Adrenal gland (tissue), 5 donors: ENCODE results near the gene TAAR6.

ENCODE experiments used
- CTCF ChIP-seq, 6 experiments: fragments of 450-650 bp in 4 of 6; fragments of 200-600 bp in 2 of 6; sonication (generic) in 1 of 6; IDR thresholded peaks; 1 replicate in 5 of 6; 2 replicates in 1 of 6; pipeline versions ENCODE4 v1.5.1 to v1.8.0; 2016 to 2021; ENCODE audit warnings: antibody characterized with exemption in 6 of 6, mild to moderate bottlenecking in 2 of 6, moderate library complexity in 1 of 6
- POLR2A ChIP-seq, 2 donors: fragments of 450-650 bp; IDR thresholded peaks; one replicate each; pipeline ENCODE4 v1.6.1; 2017; ENCODE audit warnings: antibody characterized with exemption in 2 of 2, mild to moderate bottlenecking in 2 of 2, moderate library complexity in 1 of 2
- donor health status: DM: no; HTN: no; CAD: no.

DNA sequence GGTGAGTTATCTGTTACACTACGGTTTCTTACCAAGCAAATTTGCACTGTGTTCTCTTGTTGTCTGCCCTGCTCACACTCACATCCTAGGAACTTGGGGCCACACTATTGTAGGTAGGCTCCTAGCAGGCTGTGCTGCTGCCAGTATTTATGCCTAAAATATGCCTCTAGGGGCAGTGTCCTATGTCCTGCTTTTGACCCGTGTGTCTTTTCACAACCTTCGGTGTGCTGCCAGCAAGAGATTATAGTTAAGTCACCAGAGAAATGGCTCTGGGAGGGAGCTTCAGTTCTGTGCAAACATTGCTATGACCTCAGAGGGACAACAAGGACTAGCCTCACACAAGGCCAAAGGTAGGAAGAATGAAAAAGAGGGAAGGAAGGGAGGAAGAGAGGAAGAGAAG lies 28.4 kb downstream of the TAAR6 start:
- TF ChIP-seq CTCF (IDR thresholded peaks at IDR 0.05) (no peak), POLR2A (IDR thresholded peaks at IDR 0.05) (no peak)
